PC-3 (cell line): Measurements from ENCODE around the gene ALCAM. TPM values are rescaled to one million over a fixed set of nuclear protein-coding genes. Genes with fewer than 3 reads are reported as not detected.

ENCODE experiments used
- ATAC-seq: fragments of 200-7000 bp; cut with Tn5 transposase; 2 replicates; pipeline ENCODE4 v1.9.1; 2020; ENCODE audit warnings: mild to moderate bottlenecking, moderate library complexity
- BruUV-seq: library from RNA; stranded (reverse); fragments of 400-500 nt; replicated peaks from 2 replicates; lab custom pipeline; 2021; lab: Mats Ljungman, UMichigan
- CTCF ChIA-PET: fragments of 300-600 bp; sonication (Branson Sonifier 250); formaldehyde crosslinking; loops from one replicate; lab custom pipeline; 2022; ENCODE audit warnings: antibody characterized with exemption; lab: Charles Lee
- POLR2A ChIA-PET: fragments of 300-600 bp; sonication (Branson Sonifier 250); formaldehyde crosslinking; loops from one replicate; lab custom pipeline; 2022; ENCODE audit warnings: antibody characterized with exemption; ENCODE audit not compliant: unreplicated experiment; lab: Charles Lee
- DNase-seq: peaks from one replicate; pipeline ENCODE4 v3.0.0-alpha.2; 2015
- H2AFZ ChIP-seq: fragments of 300-600 bp; sonication (generic); 2 replicates; pipeline ENCODE4 v1.6.0; 2016; ENCODE audit warnings: antibody characterized with exemption, low read length
- H3F3A ChIP-seq: fragments of 300-600 bp; sonication (generic); one replicate; pipeline ENCODE4 v1.6.0; 2017; ENCODE audit warnings: antibody characterized with exemption, low read length, control low read depth, mild to moderate bottlenecking; ENCODE audit not compliant: unreplicated experiment
- H3K27ac ChIP-seq: fragments of 300-600 bp; sonication (generic); 2 replicates; pipeline ENCODE4 v1.5.1; 2016; ENCODE audit warnings: mild to moderate bottlenecking, low read length
- H3K27me3 ChIP-seq: fragments of 300-600 bp; sonication (generic); 2 replicates; pipeline ENCODE4 v1.6.1; 2016; ENCODE audit warnings: low read length, mixed read lengths
- H3K36me3 ChIP-seq: fragments of 300-600 bp; sonication (generic); 2 replicates; pipeline ENCODE4 v1.6.1; 2016; ENCODE audit warnings: low read depth, mixed run types, low read length, mixed read lengths
- H3K4me1 ChIP-seq: fragments of 300-600 bp; sonication (generic); 2 replicates; pipeline ENCODE4 v1.5.1; 2016; ENCODE audit warnings: low read length; ENCODE audit not compliant: insufficient read depth
- H3K4me2 ChIP-seq: fragments of 300-600 bp; sonication (generic); 2 replicates; pipeline ENCODE4 v1.6.0; 2016; ENCODE audit warnings: low read length
- H3K4me3 ChIP-seq: fragments of 300-600 bp; sonication (generic); 2 replicates; pipeline ENCODE4 v1.5.1; 2016; ENCODE audit warnings: mild to moderate bottlenecking, low read length, mixed read lengths
- H3K79me2 ChIP-seq: fragments of 300-600 bp; sonication (generic); 2 replicates; pipeline ENCODE4 v1.6.1; 2017; ENCODE audit warnings: low read length, mixed read lengths
- H3K9ac ChIP-seq: fragments of 300-600 bp; sonication (generic); 2 replicates; pipeline ENCODE4 v1.6.0; 2016; ENCODE audit warnings: mild to moderate bottlenecking, low read length
- H3K9me2 ChIP-seq: fragments of 300-600 bp; sonication (generic); replicated peaks from 2 replicates; pipeline ENCODE4 v1.6.1; 2016; ENCODE audit warnings: mixed run types, low read length, mixed read lengths
- H3K9me3 ChIP-seq: fragments of 300-600 bp; sonication (generic); 2 replicates; pipeline ENCODE4 v1.6.1; 2016; ENCODE audit warnings: low read length, mixed read lengths
- H4K20me1 ChIP-seq: fragments of 300-600 bp; sonication (generic); 2 replicates; pipeline ENCODE4 v1.6.1; 2016; ENCODE audit warnings: low read length, mixed read lengths
- CTCF ChIP-seq: fragments of 300-600 bp; sonication (generic); conservative IDR thresholded peaks from 2 replicates; pipeline ENCODE4 v1.5.1; 2017; ENCODE audit warnings: antibody characterized with exemption, low read depth, mild to moderate bottlenecking, low read length
- EZH2 ChIP-seq: fragments of 300-600 bp; sonication (generic); IDR thresholded peaks from one replicate; pipeline ENCODE4 v1.6.1; 2017; ENCODE audit warnings: antibody characterized with exemption, mild to moderate bottlenecking, low read length; ENCODE audit not compliant: unreplicated experiment
- EZH2phosphoT487 ChIP-seq: fragments of 300-600 bp; sonication (generic); IDR thresholded peaks from 2 replicates; pipeline ENCODE4 v1.6.1; 2018; ENCODE audit warnings: mild to moderate bottlenecking, antibody characterized with exemption, low read length, borderline replicate concordance
- intact Hi-C: fragments of 100-400 bp; cut with micrococcal nuclease; formaldehyde crosslinking; loops from 2 replicates; pipeline ENCODE4 v1.9.0; 2023
- total RNA-seq: library from RNA; depleted of rRNA; stranded (reverse); fragments of >200 nt; gene quantifications from 2 replicates; pipeline ENCODE4 v1.2.3, GENCODE V29; 2014

The ALCAM gene
- total RNA-seq, 1 experiment from 2014 or later: 169 TPM

DNA sequence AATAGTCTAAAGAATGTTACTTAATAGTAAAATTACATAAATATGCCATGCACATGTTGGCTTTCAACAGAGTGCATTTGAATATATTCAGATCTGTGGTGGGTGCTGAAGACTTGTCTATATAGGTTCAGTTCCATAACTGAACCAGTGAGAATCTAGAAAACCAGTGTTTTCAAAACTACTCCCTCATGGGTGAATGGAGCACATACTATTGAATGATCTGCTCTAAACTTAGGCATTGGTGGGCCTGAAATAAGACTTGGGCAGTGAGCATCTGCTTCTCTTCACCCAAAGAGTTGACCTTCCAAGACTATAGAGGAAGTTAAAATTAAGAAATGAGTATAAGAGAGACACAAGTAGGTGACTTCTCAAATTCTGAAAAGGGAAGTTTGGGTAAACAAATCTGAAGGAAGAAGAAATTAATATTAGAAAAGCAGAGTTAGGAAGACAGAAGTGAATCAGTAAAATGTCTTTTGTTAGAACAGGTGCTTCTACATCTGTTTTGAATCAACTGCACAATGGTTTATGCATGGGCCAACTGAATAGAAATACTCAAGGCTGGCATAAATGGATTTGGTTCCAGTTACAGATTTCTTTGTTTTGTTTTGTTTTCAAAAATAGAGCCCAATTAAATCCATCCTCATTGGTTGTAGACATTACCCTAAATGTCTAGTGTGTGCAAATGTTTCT, 19.3 kb downstream of the ALCAM start:
- no peak for DNase-seq
- peak overlapping the region; percentile 88 for H3K27ac ChIP-seq
- no peaks in the 10 kb centered on the region for H3K27me3 ChIP-seq
- no peak overlapping the region for H2AFZ ChIP-seq
- BruUV-seq: no TSS peak
- H3K79me2 ChIP-seq: peaks cover 87% of the 10 kb centered on the region
- H3K4me3 ChIP-seq: no peak overlapping the region
- POLR2A ChIA-PET: no interaction called here
- H3K9ac ChIP-seq: no peak overlapping the region
- H3K4me2 ChIP-seq: peak overlapping the region; percentile 73
- peaks cover 15% of the 10 kb centered on the region for H3F3A ChIP-seq
- no peaks in the 10 kb centered on the region for H3K9me3 ChIP-seq
- H4K20me1 ChIP-seq: no peaks in the 10 kb centered on the region
- ATAC-seq: no peak
- no peak for TF ChIP-seq CTCF
- TF ChIP-seq EZH2phosphoT487: no peak
- TF ChIP-seq EZH2: no peak
- intact Hi-C loops: no loop called here
- no peaks in the 10 kb centered on the region for H3K9me2 ChIP-seq
- H3K36me3 ChIP-seq: peaks cover 12% of the 10 kb centered on the region
- CTCF ChIA-PET: no interaction called here
- peaks cover 48% of the 10 kb centered on the region for H3K4me1 ChIP-seq

GRCh38 chr3:105387122-105387751, 20.5 kb downstream of the ALCAM start:
- POLR2A ChIA-PET: interaction anchor here (0.6 to 0.9 kb wide), 3 partner anchors 131 to 1114 kb away, joined by 3 to 7 read pairs (median 5); no protein-coding TSS in a partner anchor
- no TSS peak for BruUV-seq

More at GRCh38 chr3:105387122-105387751, 20.5 kb downstream of the ALCAM start:
- Histone ChIP-seq H2AFZ (no peak overlapping the region), H3F3A (peaks cover 15% of the 10 kb centered on the region), H3K27me3 (no peaks in the 10 kb centered on the region), H3K27ac (peak overlapping the region; percentile 88), H3K4me3 (peak overlapping the region; percentile 47), H3K9me2 (no peaks in the 10 kb centered on the region), H3K9me3 (no peaks in the 10 kb centered on the region), H3K79me2 (peaks cover 92% of the 10 kb centered on the region), H3K4me2 (peak overlapping the region; percentile 73), H4K20me1 (no peaks in the 10 kb centered on the region), H3K4me1 (peaks cover 43% of the 10 kb centered on the region), H3K36me3 (peaks cover 12% of the 10 kb centered on the region), H3K9ac (peak overlapping the region; percentile 55)
- intact Hi-C loops: no loop called here
- ATAC-seq (peak; percentile 86), DNase-seq (peak; percentile 92)
- no peak for TF ChIP-seq CTCF
- TF ChIP-seq EZH2phosphoT487: no peak
- no peak for TF ChIP-seq EZH2
- CTCF ChIA-PET: interaction anchor here (0.5 to 0.7 kb wide), 2 partner anchors 10 to 791 kb away, joined by 3 to 5 read pairs; no protein-coding TSS in a partner anchor
